Panc1 (cell line): Measurements from ENCODE around the gene USP38.

Source experiments
- CTCF ChIP-seq: fragments of 450-650 bp; IDR thresholded peaks from 2 replicates; pipeline ENCODE4 v1.5.1; 2017; ENCODE audit warnings: mild to moderate bottlenecking
- POLR2AphosphoS5 ChIP-seq: IDR thresholded peaks from 2 replicates; pipeline ENCODE4 v1.6.1; 2012; ENCODE audit warnings: mild to moderate bottlenecking, low read depth, low read length, moderate library complexity
- REST ChIP-seq, 2 experiments: IDR thresholded peaks; 2 replicates each; pipeline ENCODE4 v1.6.1; 2011 to 2012; ENCODE audit warnings: low read depth in 2 of 2, control low read depth in 1 of 2, low read length in 1 of 2, mild to moderate bottlenecking in 1 of 2, moderate library complexity in 1 of 2; ENCODE audit not compliant: insufficient read depth in 1 of 2
- SIN3A ChIP-seq: IDR thresholded peaks from 2 replicates; pipeline ENCODE4 v1.6.1; 2012; ENCODE audit warnings: low read depth, mild to moderate bottlenecking, low read length, moderate library complexity, borderline replicate concordance; ENCODE audit not compliant: insufficient read depth
- TCF7L2 ChIP-seq: IDR thresholded peaks from 2 replicates; pipeline ENCODE4 v1.6.1; 2011; ENCODE audit warnings: mild to moderate bottlenecking, low read depth, low read length, inconsistent platforms

DNA sequence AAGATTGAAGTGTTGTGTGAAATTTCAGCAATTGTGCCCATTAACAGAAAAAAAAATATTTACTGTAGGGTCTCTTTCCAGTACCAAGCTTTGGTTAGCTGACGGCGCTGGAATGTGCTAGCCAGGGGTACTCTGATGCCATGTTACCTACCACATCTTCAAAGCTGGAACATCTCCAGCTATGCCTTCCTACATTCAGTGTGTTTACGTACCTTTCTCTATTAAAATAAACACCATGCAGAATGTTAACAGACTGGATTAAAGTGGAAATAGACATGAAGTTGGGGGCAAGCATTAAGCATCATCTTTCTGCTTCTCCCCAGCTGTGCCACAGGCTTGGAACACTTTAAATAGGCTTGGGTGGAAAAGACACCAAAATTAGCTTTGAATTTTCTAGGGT, 65.9 kb downstream of the USP38 start:
- no peak for TF ChIP-seq REST (IDR thresholded peaks at IDR 0.05; ENCODE audit: insufficient read depth in 1 of 2, low read depth in 2 of 2, low read length in 1 of 2)
- no peak for TF ChIP-seq POLR2AphosphoS5
- no peak for TF ChIP-seq CTCF
- no peak for TF ChIP-seq SIN3A
- TF ChIP-seq TCF7L2: no peak
